ENCODE measurements around the gene PROM1.

DNA sequence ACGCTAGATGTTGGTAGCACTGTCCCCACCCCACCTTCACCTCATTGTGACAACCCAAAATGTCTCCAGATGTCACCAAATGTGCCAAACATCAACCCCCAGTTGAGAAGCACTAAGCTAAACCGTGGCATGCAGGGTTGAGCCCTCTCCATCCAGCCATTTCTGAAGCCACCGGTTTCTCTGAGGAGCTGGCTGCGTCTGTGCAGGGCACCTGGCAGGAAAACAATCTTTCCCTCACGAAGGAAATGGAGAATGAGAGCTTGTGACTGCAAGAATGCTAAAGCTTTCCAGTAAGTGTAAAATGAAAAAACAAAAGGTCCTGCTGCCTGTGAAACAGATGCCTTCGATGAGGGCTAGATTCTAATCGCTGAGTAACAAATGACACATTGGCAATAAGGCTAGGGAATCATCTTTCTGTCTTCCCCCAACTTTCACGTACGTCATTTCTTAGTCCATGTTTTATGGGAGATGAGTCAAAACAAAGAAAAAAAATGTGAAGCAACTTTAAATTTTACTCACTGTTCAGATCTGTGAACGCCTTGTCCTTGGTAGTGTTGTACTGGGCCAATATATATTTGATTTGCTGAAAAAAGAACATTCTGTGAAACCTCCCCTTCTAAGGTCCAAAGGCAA is 59.9 kb downstream of the PROM1 start:
- TF ChIP-seq CTCF (conservative IDR thresholded peaks at IDR 0.05; ENCODE audit: low read depth in 2 of 2) (no peak), EZH2 (IDR thresholded peaks at IDR 0.05; ENCODE audit: low read depth, unreplicated experiment) (no peak), STAT1 (IDR thresholded peaks at IDR 0.05; ENCODE audit: unreplicated experiment) (no peak), JUNB (IDR thresholded peaks at IDR 0.05; ENCODE audit: unreplicated experiment) (no peak), EZH2phosphoT487 (IDR thresholded peaks at IDR 0.05; ENCODE audit: unreplicated experiment) (no peak)
- TF ChIP-seq, protein P1, sequence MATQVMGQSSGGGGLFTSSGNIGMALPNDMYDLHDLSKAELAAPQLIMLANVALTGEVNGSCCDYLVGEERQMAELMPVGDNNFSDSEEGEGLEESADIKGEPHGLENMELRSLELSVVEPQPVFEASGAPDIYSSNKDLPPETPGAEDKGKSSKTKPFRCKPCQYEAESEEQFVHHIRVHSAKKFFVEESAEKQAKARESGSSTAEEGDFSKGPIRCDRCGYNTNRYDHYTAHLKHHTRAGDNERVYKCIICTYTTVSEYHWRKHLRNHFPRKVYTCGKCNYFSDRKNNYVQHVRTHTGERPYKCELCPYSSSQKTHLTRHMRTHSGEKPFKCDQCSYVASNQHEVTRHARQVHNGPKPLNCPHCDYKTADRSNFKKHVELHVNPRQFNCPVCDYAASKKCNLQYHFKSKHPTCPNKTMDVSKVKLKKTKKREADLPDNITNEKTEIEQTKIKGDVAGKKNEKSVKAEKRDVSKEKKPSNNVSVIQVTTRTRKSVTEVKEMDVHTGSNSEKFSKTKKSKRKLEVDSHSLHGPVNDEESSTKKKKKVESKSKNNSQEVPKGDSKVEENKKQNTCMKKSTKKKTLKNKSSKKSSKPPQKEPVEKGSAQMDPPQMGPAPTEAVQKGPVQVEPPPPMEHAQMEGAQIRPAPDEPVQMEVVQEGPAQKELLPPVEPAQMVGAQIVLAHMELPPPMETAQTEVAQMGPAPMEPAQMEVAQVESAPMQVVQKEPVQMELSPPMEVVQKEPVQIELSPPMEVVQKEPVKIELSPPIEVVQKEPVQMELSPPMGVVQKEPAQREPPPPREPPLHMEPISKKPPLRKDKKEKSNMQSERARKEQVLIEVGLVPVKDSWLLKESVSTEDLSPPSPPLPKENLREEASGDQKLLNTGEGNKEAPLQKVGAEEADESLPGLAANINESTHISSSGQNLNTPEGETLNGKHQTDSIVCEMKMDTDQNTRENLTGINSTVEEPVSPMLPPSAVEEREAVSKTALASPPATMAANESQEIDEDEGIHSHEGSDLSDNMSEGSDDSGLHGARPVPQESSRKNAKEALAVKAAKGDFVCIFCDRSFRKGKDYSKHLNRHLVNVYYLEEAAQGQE (IDR thresholded peaks at IDR 0.05; ENCODE audit: unreplicated experiment), result no peak
